Measurements from ENCODE around the gene HNRNPU.

GRCh38 chr1:244850099-244850852, 14.1 kb downstream of the HNRNPU start:
- no peak for TF ChIP-seq PRDM15 (CRISPR knock-in tag; IDR thresholded peaks at IDR 0.05)
- TF ChIP-seq SP1 (CRISPR knock-in tag; conservative IDR thresholded peaks at IDR 0.05): no peak
- no peak for TF ChIP-seq ZNF512 (CRISPR knock-in tag; IDR thresholded peaks at IDR 0.05; ENCODE audit: borderline replicate concordance)
- TF ChIP-seq NR2C2 (CRISPR knock-in tag; IDR thresholded peaks at IDR 0.05): no peak
- no peak for TF ChIP-seq MAX (CRISPR knock-in tag; IDR thresholded peaks at IDR 0.05)

Data from WTC11 (cell line).